Heart left ventricle (tissue), 16 donors: Measurements from ENCODE around the gene DMD. TPM values are rescaled to one million over a fixed set of nuclear protein-coding genes. Genes with fewer than 3 reads are reported as not detected.

Experiments used
- ATAC-seq, 4 donors: fragments of 200-7000 bp; cut with Tn5 transposase; one replicate each; pipeline ENCODE4 v1.9.1; 2020 to 2022; ENCODE audit warnings: moderate library complexity in 4 of 4, mild to moderate bottlenecking in 3 of 4, moderate number of reproducible peaks in 1 of 4
- DNase-seq, 5 donors: peaks; one replicate each; pipeline ENCODE4 v3.0.0-alpha.2; 2020
- H3K27ac ChIP-seq, 12 donors: fragments of 200-600 bp; sonication (generic) in 4 of 12; one replicate each; pipeline versions ENCODE4 v1.5.0 to v1.8.0; 2016 to 2022; ENCODE audit warnings: mild to moderate bottlenecking in 2 of 12
- H3K27me3 ChIP-seq, 9 donors: fragments of 200-600 bp; sonication (generic) in 2 of 9; one replicate each; pipeline versions ENCODE4 v1.5.1 to v1.8.0; 2016 to 2022; ENCODE audit warnings: mild to moderate bottlenecking in 3 of 9
- H3K36me3 ChIP-seq, 9 donors: fragments of 200-600 bp; sonication (generic) in 2 of 9; one replicate each; pipeline versions ENCODE4 v1.5.0 to v1.8.0; 2018 to 2022; ENCODE audit warnings: mild to moderate bottlenecking in 2 of 9
- H3K4me1 ChIP-seq, 12 donors: fragments of 200-600 bp; sonication (generic) in 4 of 12; one replicate each; pipeline versions ENCODE4 v1.5.0 to v1.8.0; 2016 to 2022; ENCODE audit warnings: mild to moderate bottlenecking in 3 of 12
- H3K4me3 ChIP-seq, 12 donors: fragments of 200-600 bp; sonication (generic) in 4 of 12; one replicate each; pipeline versions ENCODE4 v1.5.0 to v1.8.0; 2017 to 2022; ENCODE audit warnings: mild to moderate bottlenecking in 9 of 12, moderate library complexity in 4 of 12
- H3K9me3 ChIP-seq, 12 donors: fragments of 200-600 bp; sonication (generic) in 4 of 12; one replicate each; pipeline versions ENCODE4 v1.5.0 to v1.8.0; 2016 to 2022; ENCODE audit warnings: mild to moderate bottlenecking in 1 of 12
- CTCF ChIP-seq, 12 donors: fragments of 200-600 bp; sonication (generic) in 4 of 12; IDR thresholded peaks; one replicate each; pipeline versions ENCODE4 v1.5.0 to v1.8.0; 2018 to 2022; ENCODE audit warnings: antibody characterized with exemption in 12 of 12, mild to moderate bottlenecking in 5 of 12
- POLR2A ChIP-seq, 2 donors: fragments of 450-650 bp; IDR thresholded peaks; one replicate each; pipeline ENCODE4 v1.6.1; 2017; ENCODE audit warnings: antibody characterized with exemption in 2 of 2, mild to moderate bottlenecking in 2 of 2, moderate library complexity in 2 of 2
- WGBS, 4 donors: extraction: QIAGEN DNeasy Blood & Tissue Kit in 2 of 4; methylation state at CpG; one replicate each; pipeline versions ENCODE4 v1.1.5 to v1.1.7; 2013 to 2018; 5-methylcytosine and 5-hydroxymethylcytosine counted together
- intact Hi-C, 10 donors: fragments of 100-400 bp; cut with DNase I; formaldehyde crosslinking; loops; one replicate each; pipeline versions ENCODE4 v1.11.1 to v1.14.2; 2022
- polyA plus RNA-seq, 2 donors: library from polyadenylated mRNA; stranded (reverse); fragments of 200-250 nt; gene quantifications; one replicate each; pipeline ENCODE4 v1.2.3, GENCODE V29; 2013
- total RNA-seq, 9 donors: library from RNA; depleted of rRNA in 2 of 9; stranded (reverse); fragments of >200 nt in 2 of 9; fragmentation: NEBNext Ultra II Directional in 3 of 9; extraction: Animal tissue kit (Norgen Biotek cat#: 25700) in 3 of 9; gene quantifications; one replicate each; pipeline versions ENCODE4 v1.1.0 to v1.2.4, GENCODE V29; 2016 to 2023
- donor health status: ischemic (EF 13 %, LVEDD 7.1; RV severe dilation, severe dysfunction).
- donor health status: healthy with polysubstance abuse.
- donor health status: DM: no; HTN: yes; CAD: no.
- donor health status: DM: no; HTN: no; CAD: no.
- donor health status: ischemic (EF 25% LVEDD 6.9; RV normal size, moderate dysfunction).
- donor health status: ischemic (EF 25% LVEDD 5.7; RV mildly dilated, moderate dysfunction).
- donor health status: healthy.
- donor health status: DM: yes; HTN: yes; CAD: no.
- donor health status: ischemic (EF 35%, LVEDD 5.7; RV mildly dilated, moderate dysfunction).
- donor health status: nonischemic (EF 11% LVEDD 7.7; RV severe dilation, severe dysfunction).
- donor health status: DM: yes; HTN: yes; CAD: no.
- donor health status: PGD.
- donor health status: ischemic (EF 29% LVEDD 5.4; RV normal size, mild dysfunction).
- donor health status: nonischemic (EF 23%, LVEDD 6.1; RV moderate dilation, normal function).

The DMD gene
- total and polyA plus RNA-seq, 11 donors = 34.7 to 236 (median 162) TPM

DNA sequence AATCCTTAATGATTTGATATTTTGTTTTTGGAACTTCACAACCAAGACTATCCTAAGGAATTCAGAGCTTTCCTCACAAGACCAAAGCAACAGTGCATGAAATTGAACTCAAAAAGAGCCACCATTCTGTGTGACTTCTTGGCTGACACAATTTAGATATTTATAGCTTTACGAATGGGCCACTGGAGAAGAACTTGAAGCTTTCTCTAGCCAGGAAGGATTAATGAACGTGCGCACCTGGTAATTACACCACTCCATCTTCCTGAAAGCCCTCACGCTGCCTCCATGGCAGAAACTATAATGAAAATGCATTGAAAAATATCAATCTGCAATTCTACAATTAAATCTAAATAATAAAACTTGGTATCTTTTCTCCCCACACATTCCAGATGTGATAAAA, 1057.8 kb downstream of the DMD start:
- Histone ChIP-seq H3K27ac (no peak overlapping the region), H3K4me1 (peaks cover 0 to 11% (median 0%) of the 10 kb centered on the region in 12 donors), H3K4me3 (no peak overlapping the region), H3K36me3 (no peaks in the 10 kb centered on the region), H3K27me3 (no peaks in the 10 kb centered on the region), H3K9me3 (no peaks in the 10 kb centered on the region)
- ATAC-seq (no peak), DNase-seq (no peak)
- intact Hi-C loops = no loop called here
- TF ChIP-seq POLR2A (IDR thresholded peaks at IDR 0.05) = no peak
- no peak for TF ChIP-seq CTCF (IDR thresholded peaks at IDR 0.05)
- 50 to 65% (median 60%) methylated on average over 4 of the region's 4 CpGs for WGBS, 4 donors

DNA sequence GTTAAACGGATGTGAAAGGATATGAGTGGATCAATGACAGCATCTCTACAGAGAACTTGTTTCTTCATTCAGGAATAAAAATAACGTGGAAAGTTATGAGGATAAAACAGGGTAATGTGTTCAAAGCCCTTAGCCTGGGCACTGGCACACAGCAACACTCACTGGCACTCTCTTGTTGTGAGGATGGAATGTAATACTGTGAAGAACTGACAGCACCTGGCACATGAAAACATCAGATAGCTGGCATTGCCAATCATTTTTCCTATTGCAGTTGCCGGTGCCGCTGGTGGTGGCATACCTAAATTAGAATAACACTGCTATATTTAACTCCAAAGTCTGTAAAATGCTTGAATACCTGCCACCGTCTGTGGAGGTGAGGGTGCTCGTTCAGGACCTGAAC, 1061.2 kb downstream of the DMD start:
- no peak overlapping the region for H3K4me3 ChIP-seq
- H3K27ac ChIP-seq = peak overlapping the region in 1 of 12 donors; percentile 24
- peaks cover 0 to 11% (median 0%) of the 10 kb centered on the region in 12 donors for H3K4me1 ChIP-seq
- DNase-seq (peak in 1 of 5 donors; percentile 25), ATAC-seq (peak; percentile 69 to 87 (median 79))
- WGBS, 4 donors = 33 to 48% (median 43%) methylated on average over 6 of the region's 6 CpGs
- no peak for TF ChIP-seq POLR2A (IDR thresholded peaks at IDR 0.05)
- no peak for TF ChIP-seq CTCF (IDR thresholded peaks at IDR 0.05)
- intact Hi-C loops = no loop called here
- no peaks in the 10 kb centered on the region for H3K9me3 ChIP-seq
- H3K27me3 ChIP-seq = no peaks in the 10 kb centered on the region
- H3K36me3 ChIP-seq = no peaks in the 10 kb centered on the region

DNA sequence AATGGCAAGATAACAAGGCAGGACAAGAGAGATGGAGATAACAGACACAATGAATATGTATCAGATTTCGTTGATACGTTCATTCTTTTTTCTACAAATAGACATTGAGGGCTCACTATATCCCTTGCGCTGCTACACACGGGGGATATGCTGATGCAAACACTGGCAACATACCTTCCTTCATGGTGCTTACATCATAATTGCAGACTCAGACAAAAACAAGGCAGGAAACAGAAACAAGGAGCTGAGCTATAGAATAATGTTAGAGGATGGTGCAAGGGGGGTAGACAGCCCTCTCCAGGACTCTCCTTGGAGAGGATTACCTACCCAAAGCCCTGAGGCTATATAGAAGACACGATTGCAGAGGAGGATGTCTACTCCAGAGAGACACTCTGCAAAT, 1069.5 kb downstream of the DMD start:
- no peaks in the 10 kb centered on the region for H3K4me1 ChIP-seq
- no peaks in the 10 kb centered on the region for H3K27me3 ChIP-seq
- H3K4me3 ChIP-seq = no peak overlapping the region
- 65 to 83% (median 75%) methylated on average over 5 of the region's 5 CpGs for WGBS, 4 donors
- intact Hi-C loops = no loop called here
- H3K36me3 ChIP-seq = no peaks in the 10 kb centered on the region
- ATAC-seq = no peak
- H3K27ac ChIP-seq = no peak overlapping the region
- TF ChIP-seq CTCF (IDR thresholded peaks at IDR 0.05) = no peak
- DNase-seq = no peak
- H3K9me3 ChIP-seq = no peaks in the 10 kb centered on the region

DNA sequence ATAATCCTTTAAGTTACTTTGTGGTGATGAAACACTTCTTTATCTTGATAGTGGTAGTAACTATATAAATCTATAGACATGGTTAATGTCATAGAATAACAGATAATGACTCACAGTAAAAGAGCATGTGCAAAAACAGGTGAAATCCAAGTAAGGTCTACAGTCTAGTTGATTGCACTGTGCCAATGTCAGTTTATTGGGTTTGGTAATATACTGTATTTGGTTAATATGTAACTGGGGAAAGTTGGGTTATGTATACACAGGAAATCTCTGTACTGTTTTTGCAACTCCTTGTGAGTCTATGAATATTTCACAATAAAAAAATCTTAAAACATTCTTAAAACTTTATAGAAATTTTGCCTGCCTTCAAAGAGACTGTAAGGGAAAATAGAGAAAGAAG, 1071.9 kb downstream of the DMD start:
- Histone ChIP-seq H3K4me1 (no peaks in the 10 kb centered on the region), H3K27me3 (no peaks in the 10 kb centered on the region), H3K9me3 (no peaks in the 10 kb centered on the region), H3K4me3 (no peak overlapping the region), H3K36me3 (no peaks in the 10 kb centered on the region), H3K27ac (no peak overlapping the region)
- no peak for DNase-seq
- no peak for ATAC-seq
- intact Hi-C loops = no loop called here
- TF ChIP-seq CTCF (IDR thresholded peaks at IDR 0.05) (no peak), POLR2A (IDR thresholded peaks at IDR 0.05) (no peak)
